Type B pancreatic cell (in vitro differentiated cells): ENCODE data around the gene MRPL52. TPM values are rescaled to one million over a fixed set of nuclear protein-coding genes. Genes with fewer than 3 reads are reported as not detected.
"Not testable (repeated sequence)": the region's sequence is repeated elsewhere in the genome, so short reads cannot be mapped to it uniquely, and the experiment has no call there.

Experiments
- DNase-seq: peaks from one replicate; pipeline ENCODE4 v3.0.0; 2021; ENCODE audit warnings: mixed read lengths; ENCODE audit not compliant: unreplicated experiment; ENCODE audit errors: extremely low spot score
- H3K27ac Mint-ChIP-seq: 2 replicates; pipeline ENCODE4 v1.8.0; 2021; ENCODE audit warnings: mild to moderate bottlenecking, mixed read lengths
- H3K27me3 Mint-ChIP-seq: 2 replicates; pipeline ENCODE4 v1.8.0; 2021; ENCODE audit warnings: mixed read lengths
- H3K36me3 Mint-ChIP-seq: 2 replicates; pipeline ENCODE4 v1.8.0; 2021; ENCODE audit warnings: mixed read lengths
- H3K4me1 Mint-ChIP-seq: one replicate; pipeline ENCODE4 v1.8.0; 2021; ENCODE audit warnings: mixed read lengths; ENCODE audit not compliant: unreplicated experiment
- H3K4me3 Mint-ChIP-seq: 2 replicates; pipeline ENCODE4 v1.8.0; 2021; ENCODE audit warnings: mild to moderate bottlenecking, mixed read lengths
- H3K9me3 Mint-ChIP-seq: 2 replicates; pipeline ENCODE4 v1.8.0; 2021; ENCODE audit warnings: mixed read lengths
- CTCF ChIP-seq: fragments of 200-600 bp; sonication (generic); conservative IDR thresholded peaks from 2 replicates; pipeline ENCODE4 v1.5.0; 2021; ENCODE audit warnings: antibody characterized with exemption, mild to moderate bottlenecking
- total RNA-seq: library from RNA; stranded (reverse); gene quantifications from 2 replicates; pipeline ENCODE4 v1.2.1, GENCODE V29; 2021; ENCODE audit warnings: low replicate concordance

The MRPL52 gene
- total RNA-seq, 1 donor from 2014 or later, result 96.6 TPM

- Mint-ChIP-seq H3K4me1 (peaks cover 38% of the 10 kb centered on the region), H3K4me3 (peak overlapping the region; percentile 71), H3K36me3 (no peaks in the 10 kb centered on the region), H3K27me3 (peaks cover 22% of the 10 kb centered on the region), H3K9me3 (no peaks in the 10 kb centered on the region), H3K27ac (peak overlapping the region; percentile 87)
- no peak for DNase-seq
- no peak for TF ChIP-seq CTCF
Observed at GRCh38 chr14:22821193-22822015, 8.3 kb upstream of the MRPL52 start.

GRCh38 chr14:22822016-22822570 lies 7.6 kb upstream of the MRPL52 start:
- H3K36me3 Mint-ChIP-seq, result no peaks in the 10 kb centered on the region
- no peak for DNase-seq
- no peak for TF ChIP-seq CTCF
- H3K27ac Mint-ChIP-seq, result peak overlapping the region; percentile 87
- H3K4me3 Mint-ChIP-seq, result peak overlapping the region; percentile 79
- H3K9me3 Mint-ChIP-seq, result no peaks in the 10 kb centered on the region
- H3K4me1 Mint-ChIP-seq, result peaks cover 38% of the 10 kb centered on the region
- peaks cover 22% of the 10 kb centered on the region for H3K27me3 Mint-ChIP-seq

- peak; percentile 92 for TF ChIP-seq CTCF
- Mint-ChIP-seq H3K27me3 (peaks cover 22% of the 10 kb centered on the region), H3K27ac (peak overlapping the region; percentile 83), H3K9me3 (no peaks in the 10 kb centered on the region), H3K36me3 (no peaks in the 10 kb centered on the region), H3K4me1 (peaks cover 38% of the 10 kb centered on the region), H3K4me3 (peak overlapping the region; percentile 79)
- peak; percentile 80 for DNase-seq
Observed at GRCh38 chr14:22822571-22823098, 7.1 kb upstream of the MRPL52 start.

- no peak for TF ChIP-seq CTCF
- Mint-ChIP-seq H3K36me3 (peaks cover 3% of the 10 kb centered on the region), H3K27me3 (peaks cover 21% of the 10 kb centered on the region), H3K9me3 (no peaks in the 10 kb centered on the region), H3K4me3 (no peak overlapping the region), H3K4me1 (peaks cover 34% of the 10 kb centered on the region), H3K27ac (peak overlapping the region; percentile 55)
- no peak for DNase-seq
Observed at GRCh38 chr14:22824711-22825359, 4.9 kb upstream of the MRPL52 start.

- H3K27me3 Mint-ChIP-seq, H3K9me3 Mint-ChIP-seq, H3K36me3 Mint-ChIP-seq, DNase-seq: not testable (repeated sequence)
- Mint-ChIP-seq H3K4me1 (peaks cover 18% of the 10 kb centered on the region), H3K4me3 (peak overlapping the region; percentile 95), H3K27ac (peak overlapping the region; percentile 93)
Observed at GRCh38 chr14:22829076-22829660, 519 bp upstream of the MRPL52 start.
